COLO829 (cell line): ENCODE measurements around the gene NDUFV1.
"Not testable (repeated sequence)": the region's sequence is repeated elsewhere in the genome, so short reads cannot be mapped to it uniquely, and the experiment has no call there.

Source experiments
- DNase-seq: peaks from one replicate; pipeline ENCODE4 v3.0.0; 2012; ENCODE audit warnings: low spot score

The NDUFV1 gene

GRCh38 chr11:67627812-67628624 is 21.3 kb downstream of the NDUFV1 start:
- no peak for DNase-seq

- DNase-seq, result no peak
Observed at GRCh38 chr11:67628710-67629385, 22.1 kb downstream of the NDUFV1 start.

- DNase-seq, result peak; percentile 54
Observed at GRCh38 chr11:67629386-67630227, 22.9 kb downstream of the NDUFV1 start, which contains the start of gene NUDT8. Gene NUDT8, minus strand, starts transcription at chr11:67629937. Its CDS starts 26 bp downstream, at chr11:67629911.

- DNase-seq, result peak; percentile 98
Observed at GRCh38 chr11:67630228-67630942, 23.6 kb downstream of the NDUFV1 start.

- no peak for DNase-seq
Observed at GRCh38 chr11:67630943-67631331, 24.2 kb downstream of the NDUFV1 start.

GRCh38 chr11:67631411-67631810 is 24.7 kb downstream of the NDUFV1 start:
- no peak for DNase-seq

- DNase-seq, result no peak
Observed at GRCh38 chr11:67631853-67632174, 25.1 kb downstream of the NDUFV1 start.

GRCh38 chr11:67632175-67632981 is 25.6 kb downstream of the NDUFV1 start:
- no peak for DNase-seq

- no peak for DNase-seq
Observed at GRCh38 chr11:67632982-67633755, 26.4 kb downstream of the NDUFV1 start.

GRCh38 chr11:67633758-67634365 is 27.1 kb downstream of the NDUFV1 start:
- no peak for DNase-seq

- no peak for DNase-seq
Observed at GRCh38 chr11:67634366-67635230, 27.9 kb downstream of the NDUFV1 start.

GRCh38 chr11:67635231-67635521 is 28.4 kb downstream of the NDUFV1 start:
- DNase-seq, result no peak

GRCh38 chr11:67636962-67637361 is 30.2 kb downstream of the NDUFV1 start:
- no peak for DNase-seq

- not testable (repeated sequence) for DNase-seq
Observed at GRCh38 chr11:67637441-67637840, 30.7 kb downstream of the NDUFV1 start.

GRCh38 chr11:67638535-67639437 is 32.0 kb downstream of the NDUFV1 start:
- DNase-seq, result no peak

GRCh38 chr11:67639438-67639859 is 32.7 kb downstream of the NDUFV1 start, which contains the start of gene TBX10:
Gene TBX10, minus strand, starts transcription at chr11:67639763. Its CDS starts 291 bp downstream, at chr11:67639472.
- DNase-seq, result no peak

GRCh38 chr11:67640021-67640757 is 33.5 kb downstream of the NDUFV1 start:
- DNase-seq, result peak; percentile 43
